ENCODE results near the gene SSBP3.

DNA sequence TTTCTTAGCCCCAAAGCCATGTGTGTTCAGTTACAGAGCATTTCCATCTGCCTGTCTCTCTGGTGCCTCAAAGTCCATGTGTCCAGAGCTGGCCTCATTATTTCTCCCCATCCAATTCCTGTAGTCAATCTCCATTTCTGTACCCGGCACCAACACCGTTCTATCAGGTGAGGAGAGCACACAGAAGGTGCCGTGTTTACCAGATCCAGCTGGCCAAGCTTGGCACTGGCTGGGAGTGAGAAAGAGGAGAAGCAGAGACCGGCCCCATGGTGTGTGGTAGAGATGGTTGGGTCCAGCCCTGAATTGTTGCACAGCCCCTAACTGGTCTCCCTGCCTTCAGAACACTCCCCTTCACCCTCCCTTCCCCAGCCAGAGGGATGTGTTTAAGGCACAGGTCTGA lies 7.5 kb upstream of the SSBP3 start:
- TF ChIP-seq SPI1 (IDR thresholded peaks at IDR 0.05; ENCODE audit: low read depth, low read length) = no peak
- TF ChIP-seq POLR2AphosphoS5 (IDR thresholded peaks at IDR 0.05; ENCODE audit: low read depth, low read length) = no peak
- no peak for TF ChIP-seq POLR2A (IDR thresholded peaks at IDR 0.05; ENCODE audit: low read depth, low read length)
- TF ChIP-seq TAF1 (IDR thresholded peaks at IDR 0.05; ENCODE audit: low read depth, low read length) = no peak
